Endothelial cell (in vitro differentiated cells): Measurements from ENCODE around the gene NUDT12. TPM values are rescaled to one million over a fixed set of nuclear protein-coding genes. Genes with fewer than 3 reads are reported as not detected.
A peak's percentile ranks its signal among the peaks of the same experiment; 100 is the strongest.

Experiments used
- DNase-seq: peaks from one replicate; pipeline ENCODE4 v3.0.0; 2021; ENCODE audit warnings: low spot score
- H3K27ac Mint-ChIP-seq: one replicate; pipeline ENCODE4 v1.8.0; 2021; ENCODE audit warnings: mixed read lengths, inconsistent platforms; ENCODE audit not compliant: unreplicated experiment
- H3K27me3 Mint-ChIP-seq: one replicate; pipeline ENCODE4 v1.8.0; 2021; ENCODE audit warnings: mild to moderate bottlenecking, moderate library complexity, mixed read lengths, inconsistent platforms; ENCODE audit not compliant: unreplicated experiment
- H3K36me3 Mint-ChIP-seq: one replicate; pipeline ENCODE4 v1.8.0; 2021; ENCODE audit warnings: mild to moderate bottlenecking, low read depth, mixed read lengths, inconsistent platforms; ENCODE audit not compliant: unreplicated experiment
- H3K4me1 Mint-ChIP-seq: one replicate; pipeline ENCODE4 v1.8.0; 2021; ENCODE audit warnings: mild to moderate bottlenecking, mixed read lengths, inconsistent platforms; ENCODE audit not compliant: unreplicated experiment
- H3K4me3 Mint-ChIP-seq: one replicate; pipeline ENCODE4 v1.8.0; 2021; ENCODE audit warnings: mild to moderate bottlenecking, mixed read lengths, inconsistent platforms; ENCODE audit not compliant: unreplicated experiment
- H3K9me3 Mint-ChIP-seq: one replicate; pipeline ENCODE4 v1.8.0; 2021; ENCODE audit warnings: mixed read lengths, inconsistent platforms; ENCODE audit not compliant: unreplicated experiment
- CTCF ChIP-seq: fragments of 200-600 bp; sonication (generic); IDR thresholded peaks from one replicate; pipeline ENCODE4 v1.5.0; 2021; ENCODE audit warnings: antibody characterized with exemption; ENCODE audit not compliant: unreplicated experiment
- long read RNA-seq: library from polyadenylated mRNA; unstranded; transcript quantifications from one replicate; pipeline ENCODE4 v2.0.0, GENCODE V29; 2020; ENCODE audit not compliant: unreplicated experiment
- total RNA-seq: library from RNA; stranded (reverse); fragmentation: NEBNext Ultra II Directional; extraction: Animal tissue kit (Norgen Biotek cat#: 25700); gene quantifications from one replicate; pipeline ENCODE4 v1.2.1, GENCODE V29; 2021; ENCODE audit not compliant: unreplicated experiment

The NUDT12 gene
- 6.1 TPM for total RNA-seq
- long read RNA-seq, partial matches to known transcripts, result 0 of 1 reads
- long read RNA-seq, other reads (novel, unspliced or antisense), result 0 of 1 reads

GRCh38 chr5:103562453-103563157 lies at the start of gene NUDT12:
NUDT12 (minus strand) TSS chr5:103562789; CDS start chr5:103560248, 2,541 bp downstream.
- TF ChIP-seq CTCF, result no peak
- peak within 1 kb of the TSS; percentile 93 for H3K27ac Mint-ChIP-seq
- peak within 1 kb of the TSS; percentile 97 for H3K4me3 Mint-ChIP-seq
- peaks cover 10% of the 10 kb centered on the region for H3K4me1 Mint-ChIP-seq
- DNase-seq, result peak; percentile 81
- no peaks in the 10 kb centered on the region for H3K36me3 Mint-ChIP-seq
- H3K9me3 Mint-ChIP-seq, result no peaks in the 10 kb centered on the region
- no peaks in the 10 kb centered on the region for H3K27me3 Mint-ChIP-seq

GRCh38 chr5:103607346-103607745 lies 44.8 kb upstream of the NUDT12 start:
- Mint-ChIP-seq H3K36me3 (no peaks in the 10 kb centered on the region), H3K4me1 (peaks cover 4% of the 10 kb centered on the region), H3K9me3 (no peaks in the 10 kb centered on the region), H3K27me3 (no peaks in the 10 kb centered on the region), H3K27ac (no peak overlapping the region), H3K4me3 (no peak overlapping the region)
- no peak for DNase-seq
- no peak for TF ChIP-seq CTCF

- no peak for DNase-seq
- peaks cover 4% of the 10 kb centered on the region for H3K4me1 Mint-ChIP-seq
- H3K36me3 Mint-ChIP-seq, result no peaks in the 10 kb centered on the region
- no peak for TF ChIP-seq CTCF
- no peak overlapping the region for H3K27ac Mint-ChIP-seq
- H3K9me3 Mint-ChIP-seq, result no peaks in the 10 kb centered on the region
- no peaks in the 10 kb centered on the region for H3K27me3 Mint-ChIP-seq
- no peak overlapping the region for H3K4me3 Mint-ChIP-seq
These were observed 42.7 kb upstream of the NUDT12 start for GRCh38 chr5:103605277-103605676.

GRCh38 chr5:103602438-103602837 lies 39.8 kb upstream of the NUDT12 start:
- Mint-ChIP-seq H3K36me3 (no peaks in the 10 kb centered on the region), H3K27ac (no peak overlapping the region), H3K4me1 (peaks cover 4% of the 10 kb centered on the region), H3K9me3 (no peaks in the 10 kb centered on the region), H3K27me3 (no peaks in the 10 kb centered on the region), H3K4me3 (no peak overlapping the region)
- no peak for TF ChIP-seq CTCF
- DNase-seq, result no peak

GRCh38 chr5:103601314-103601713 lies 38.7 kb upstream of the NUDT12 start:
- Mint-ChIP-seq H3K27me3 (no peaks in the 10 kb centered on the region), H3K27ac (no peak overlapping the region), H3K36me3 (no peaks in the 10 kb centered on the region), H3K4me1 (no peaks in the 10 kb centered on the region), H3K9me3 (no peaks in the 10 kb centered on the region), H3K4me3 (no peak overlapping the region)
- TF ChIP-seq CTCF, result no peak
- DNase-seq, result no peak
